OCI-LY3 (cell line): ENCODE data around the gene USP3.

ENCODE experiments used
- H2AFZ ChIP-seq: fragments of 200-600, 300-600 bp; shearing (Covaris generic); 2 replicates; pipeline ENCODE4 v1.6.0; 2014; ENCODE audit warnings: antibody characterized with exemption, low read depth, low read length
- H3K27ac ChIP-seq: fragments of 200-600, 300-600 bp; sonication (generic); 2 replicates; pipeline ENCODE4 v1.5.1; 2014; ENCODE audit warnings: mild to moderate bottlenecking, low read length, moderate library complexity, mixed read lengths
- H3K27me3 ChIP-seq: fragments of 200-600, 300-600 bp; sonication (generic); 2 replicates; pipeline ENCODE4 v1.6.1; 2014; ENCODE audit warnings: low read depth, low read length, mixed read lengths
- H3K36me3 ChIP-seq: fragments of 200-600, 300-600 bp; sonication (generic); replicated peaks from 2 replicates; pipeline ENCODE3; 2014; ENCODE audit warnings: low read depth, low read length, mixed read lengths
- H3K4me1 ChIP-seq: fragments of 300-600, 200-600 bp; sonication (generic); 2 replicates; pipeline ENCODE4 v1.6.1; 2014; ENCODE audit warnings: low read length, mixed read lengths
- H3K4me2 ChIP-seq: fragments of 200-600, 300-600 bp; sonication (generic); 2 replicates; pipeline ENCODE4 v1.6.1; 2014; ENCODE audit warnings: low read length, mixed read lengths
- H3K4me3 ChIP-seq: fragments of 300-600, 200-600 bp; sonication (generic); 2 replicates; pipeline ENCODE4 v1.5.1; 2014; ENCODE audit warnings: antibody characterized with exemption, mild to moderate bottlenecking, low read length, moderate library complexity
- H3K79me2 ChIP-seq: fragments of 300-600, 200-600 bp; shearing (Covaris generic); 2 replicates; pipeline ENCODE4 v1.6.1; 2014; ENCODE audit warnings: mild to moderate bottlenecking, low read length, mixed read lengths
- H3K9ac ChIP-seq: fragments of 300-600, 200-600 bp; shearing (Covaris generic); 2 replicates; pipeline ENCODE4 v1.6.0; 2014; ENCODE audit warnings: mild to moderate bottlenecking, low read length, moderate library complexity
- H3K9me3 ChIP-seq: fragments of 200-600, 300-600 bp; shearing (Covaris generic); 2 replicates; pipeline ENCODE4 v1.6.1; 2014; ENCODE audit warnings: low read length, mixed read lengths; ENCODE audit not compliant: insufficient read depth
- H4K20me1 ChIP-seq: fragments of 200-600, 300-600 bp; sonication (generic); 2 replicates; pipeline ENCODE4 v1.6.1; 2016; ENCODE audit warnings: low read length, mixed read lengths; ENCODE audit not compliant: insufficient read depth
- CTCF ChIP-seq: fragments of 200-600, 300-600 bp; sonication (generic); IDR thresholded peaks from 2 replicates; pipeline ENCODE4 v1.5.1; 2014; ENCODE audit warnings: antibody characterized with exemption, low read length, low read depth
- EZH2phosphoT487 ChIP-seq: fragments of 200-600 bp; shearing (Covaris generic); IDR thresholded peaks from 2 replicates; pipeline ENCODE4 v1.6.1; 2018; ENCODE audit warnings: antibody characterized with exemption, mixed run types, low read depth

USP3 gene

DNA sequence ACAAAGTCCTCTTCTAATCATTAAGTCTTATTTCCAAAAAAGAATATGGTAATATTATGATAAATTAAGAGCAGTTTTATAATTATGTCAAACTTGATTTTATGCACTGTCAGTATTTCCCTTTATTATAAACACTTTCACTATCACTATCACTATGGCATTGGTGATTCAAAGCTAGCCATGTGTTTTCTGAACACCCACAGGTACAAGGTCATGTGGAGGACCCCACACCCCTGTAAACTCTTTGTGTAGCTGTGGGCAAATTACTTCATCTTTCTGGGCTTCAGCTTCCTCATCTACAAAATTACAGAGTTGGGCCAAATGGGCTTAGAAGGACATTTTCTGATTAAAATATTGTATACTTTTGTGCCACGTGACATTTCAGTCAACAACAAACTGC, 134.4 kb downstream of the USP3 start:
- Histone ChIP-seq H3K9ac (no peak overlapping the region), H3K36me3 (peaks cover 48% of the 10 kb centered on the region), H2AFZ (no peak overlapping the region), H3K4me3 (no peak overlapping the region), H3K9me3 (no peaks in the 10 kb centered on the region), H3K4me1 (peaks cover 13% of the 10 kb centered on the region), H3K27me3 (no peaks in the 10 kb centered on the region), H3K4me2 (no peak overlapping the region), H3K27ac (no peak overlapping the region), H3K79me2 (no peaks in the 10 kb centered on the region), H4K20me1 (no peaks in the 10 kb centered on the region)
- TF ChIP-seq CTCF: no peak
- TF ChIP-seq EZH2phosphoT487: no peak

- Histone ChIP-seq H4K20me1 (no peaks in the 10 kb centered on the region), H3K27ac (no peak overlapping the region), H3K9ac (no peak overlapping the region), H3K4me1 (peaks cover 13% of the 10 kb centered on the region), H3K4me2 (no peak overlapping the region), H2AFZ (no peak overlapping the region), H3K9me3 (no peaks in the 10 kb centered on the region), H3K27me3 (no peaks in the 10 kb centered on the region), H3K36me3 (peaks cover 49% of the 10 kb centered on the region), H3K79me2 (no peaks in the 10 kb centered on the region), H3K4me3 (no peak overlapping the region)
- TF ChIP-seq EZH2phosphoT487: no peak
- TF ChIP-seq CTCF: no peak
Observed at GRCh38 chr15:63640146-63640545, 135.8 kb downstream of the USP3 start.
